DOHH2 (cell line): ENCODE data around the gene SPATA31E1.

Experiments
- EZH2phosphoT487 ChIP-seq: fragments of 200-600 bp; sonication (generic); IDR thresholded peaks from 2 replicates; pipeline ENCODE4 v1.6.1; 2017; ENCODE audit warnings: borderline replicate concordance, mild to moderate bottlenecking, antibody characterized with exemption, low read length, moderate library complexity, mixed read lengths
- TF ChIP-seq, protein P1 (sequence below): fragments of 200-600 bp; sonication (generic); IDR thresholded peaks from one replicate; pipeline ENCODE4 v1.5.1; 2014; ENCODE audit warnings: antibody characterized with exemption, mild to moderate bottlenecking, low read depth, low read length; ENCODE audit not compliant: poor library complexity, severe bottlenecking

DNA sequence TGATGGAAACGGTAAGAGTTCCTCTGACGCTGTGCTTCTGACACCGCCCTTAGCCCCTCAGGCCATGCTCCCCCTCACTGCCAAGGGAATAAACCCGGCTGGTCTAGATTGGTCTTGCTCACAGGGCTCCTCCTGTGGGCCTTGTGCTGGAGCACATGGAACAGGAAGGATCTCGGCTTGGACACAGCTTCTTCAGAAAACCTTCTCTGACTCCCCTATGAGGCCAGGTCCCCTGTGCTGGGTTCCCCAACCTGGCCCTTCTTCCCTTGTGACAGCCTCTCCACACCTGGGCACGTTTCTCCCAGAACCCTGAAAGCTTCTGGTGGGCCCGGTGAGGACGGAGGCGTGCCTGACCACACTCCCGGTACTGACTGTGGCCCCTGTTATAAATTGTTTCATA is 8.2 kb downstream of the SPATA31E1 start:
- TF ChIP-seq, protein P1, sequence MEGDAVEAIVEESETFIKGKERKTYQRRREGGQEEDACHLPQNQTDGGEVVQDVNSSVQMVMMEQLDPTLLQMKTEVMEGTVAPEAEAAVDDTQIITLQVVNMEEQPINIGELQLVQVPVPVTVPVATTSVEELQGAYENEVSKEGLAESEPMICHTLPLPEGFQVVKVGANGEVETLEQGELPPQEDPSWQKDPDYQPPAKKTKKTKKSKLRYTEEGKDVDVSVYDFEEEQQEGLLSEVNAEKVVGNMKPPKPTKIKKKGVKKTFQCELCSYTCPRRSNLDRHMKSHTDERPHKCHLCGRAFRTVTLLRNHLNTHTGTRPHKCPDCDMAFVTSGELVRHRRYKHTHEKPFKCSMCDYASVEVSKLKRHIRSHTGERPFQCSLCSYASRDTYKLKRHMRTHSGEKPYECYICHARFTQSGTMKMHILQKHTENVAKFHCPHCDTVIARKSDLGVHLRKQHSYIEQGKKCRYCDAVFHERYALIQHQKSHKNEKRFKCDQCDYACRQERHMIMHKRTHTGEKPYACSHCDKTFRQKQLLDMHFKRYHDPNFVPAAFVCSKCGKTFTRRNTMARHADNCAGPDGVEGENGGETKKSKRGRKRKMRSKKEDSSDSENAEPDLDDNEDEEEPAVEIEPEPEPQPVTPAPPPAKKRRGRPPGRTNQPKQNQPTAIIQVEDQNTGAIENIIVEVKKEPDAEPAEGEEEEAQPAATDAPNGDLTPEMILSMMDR = no peak
- no peak for TF ChIP-seq EZH2phosphoT487
